Gastroesophageal sphincter (tissue), 4 donors: ENCODE measurements around the gene CNN3. TPM values are rescaled to one million over a fixed set of nuclear protein-coding genes. Genes with fewer than 3 reads are reported as not detected.

Experiments
- ATAC-seq: fragments of 150-250 bp; one replicate; pipeline ENCODE4 v1.9.1; 2016; ENCODE audit warnings: mild to moderate bottlenecking, moderate library complexity
- H3K27ac ChIP-seq, 4 donors: fragments of 200-600 bp; sonication (generic) in 3 of 4; 1 replicate in 3 of 4; 2 replicates in 1 of 4; pipeline ENCODE4 v1.5.1; 2016 to 2019
- H3K27me3 ChIP-seq: fragments of 200-600 bp; sonication (generic); one replicate; pipeline ENCODE4 v1.5.1; 2019
- H3K36me3 ChIP-seq, 2 donors: fragments of 200-600 bp; sonication (generic); one replicate each; pipeline ENCODE4 v1.5.1; 2019; ENCODE audit warnings: control low read depth in 1 of 2
- H3K4me1 ChIP-seq, 3 donors: fragments of 200-600 bp; sonication (generic); 1 replicate in 2 of 3; 2 replicates in 1 of 3; pipeline ENCODE4 v1.5.1; 2016 to 2019; ENCODE audit warnings: control low read depth in 2 of 3
- H3K4me3 ChIP-seq, 2 donors: fragments of 200-600 bp; sonication (generic); one replicate each; pipeline ENCODE4 v1.5.1; 2019; ENCODE audit warnings: mild to moderate bottlenecking in 1 of 2, moderate library complexity in 1 of 2
- H3K9me3 ChIP-seq, 3 donors: fragments of 200-600 bp; sonication (generic); one replicate each; pipeline ENCODE4 v1.5.1; 2017 to 2019; ENCODE audit warnings: control low read depth in 2 of 3
- EP300 ChIP-seq: sonication (generic); formaldehyde crosslinking; IDR thresholded peaks from one replicate; pipeline ENCODE4 v1.6.1; 2017; ENCODE audit warnings: antibody characterized with exemption, mild to moderate bottlenecking
- POLR2A ChIP-seq, 2 donors: fragments of 450-650 bp; IDR thresholded peaks; one replicate each; pipeline ENCODE4 v1.6.1; 2017; ENCODE audit warnings: antibody characterized with exemption in 2 of 2, mild to moderate bottlenecking in 2 of 2, moderate library complexity in 1 of 2
- POLR2AphosphoS5 ChIP-seq: sonication (generic); formaldehyde crosslinking; IDR thresholded peaks from one replicate; pipeline ENCODE4 v1.6.1; 2017; ENCODE audit warnings: antibody characterized with exemption
- WGBS, 2 donors: methylation state at CpG; one replicate each; pipeline ENCODE4 v1.1.5; 2018; ENCODE audit warnings: low coverage in 1 of 2; 5-methylcytosine and 5-hydroxymethylcytosine counted together
- total RNA-seq, 4 donors: library from RNA; depleted of rRNA; stranded (reverse); fragments of >200 nt; gene quantifications; one replicate each; pipeline ENCODE4 v1.1.0, GENCODE V29; 2016
- TF ChIP-seq, protein P1 (sequence below), 4 experiments: fragments of 200-600 bp in 2 of 4; fragments of 450-650 bp in 2 of 4; sonication (generic) in 1 of 4; IDR thresholded peaks; one replicate each; pipeline ENCODE4 v1.5.1; 2017 to 2019; ENCODE audit warnings: antibody characterized with exemption in 4 of 4, mild to moderate bottlenecking in 2 of 4, moderate library complexity in 2 of 4

CNN3 gene
- total RNA-seq, 4 donors from 2014 or later = 145 to 292 (median 217) TPM

DNA sequence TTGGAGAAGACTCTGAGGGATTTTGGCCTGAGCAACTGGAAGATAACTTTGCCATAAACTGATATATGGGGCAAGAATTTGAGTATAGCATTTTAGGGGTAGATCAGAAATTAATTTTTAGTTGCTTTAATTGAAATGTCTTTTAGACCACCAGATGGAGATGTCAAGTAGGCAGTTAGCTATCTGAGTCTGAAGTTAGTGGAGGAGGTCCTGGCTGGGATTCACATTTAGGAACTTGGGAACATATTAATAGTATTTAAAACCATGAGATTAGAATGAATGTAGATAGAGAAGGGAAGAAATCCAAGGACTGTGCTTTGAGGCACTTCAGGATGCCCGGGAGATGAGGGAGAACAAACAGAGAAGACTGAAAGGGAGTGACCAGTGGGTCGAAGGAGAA, 74.1 kb downstream of the CNN3 start:
- H3K36me3 ChIP-seq = no peaks in the 10 kb centered on the region
- H3K4me3 ChIP-seq = no peak overlapping the region
- H3K4me1 ChIP-seq = peaks cover 0 to 25% (median 4%) of the 10 kb centered on the region in 3 donors
- ATAC-seq = no peak
- H3K27me3 ChIP-seq = no peaks in the 10 kb centered on the region
- no peak overlapping the region for H3K27ac ChIP-seq
- TF ChIP-seq, protein P1, sequence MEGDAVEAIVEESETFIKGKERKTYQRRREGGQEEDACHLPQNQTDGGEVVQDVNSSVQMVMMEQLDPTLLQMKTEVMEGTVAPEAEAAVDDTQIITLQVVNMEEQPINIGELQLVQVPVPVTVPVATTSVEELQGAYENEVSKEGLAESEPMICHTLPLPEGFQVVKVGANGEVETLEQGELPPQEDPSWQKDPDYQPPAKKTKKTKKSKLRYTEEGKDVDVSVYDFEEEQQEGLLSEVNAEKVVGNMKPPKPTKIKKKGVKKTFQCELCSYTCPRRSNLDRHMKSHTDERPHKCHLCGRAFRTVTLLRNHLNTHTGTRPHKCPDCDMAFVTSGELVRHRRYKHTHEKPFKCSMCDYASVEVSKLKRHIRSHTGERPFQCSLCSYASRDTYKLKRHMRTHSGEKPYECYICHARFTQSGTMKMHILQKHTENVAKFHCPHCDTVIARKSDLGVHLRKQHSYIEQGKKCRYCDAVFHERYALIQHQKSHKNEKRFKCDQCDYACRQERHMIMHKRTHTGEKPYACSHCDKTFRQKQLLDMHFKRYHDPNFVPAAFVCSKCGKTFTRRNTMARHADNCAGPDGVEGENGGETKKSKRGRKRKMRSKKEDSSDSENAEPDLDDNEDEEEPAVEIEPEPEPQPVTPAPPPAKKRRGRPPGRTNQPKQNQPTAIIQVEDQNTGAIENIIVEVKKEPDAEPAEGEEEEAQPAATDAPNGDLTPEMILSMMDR (IDR thresholded peaks at IDR 0.05) = peak in 2 of 4 experiments; percentile 17 to 23
- TF ChIP-seq EP300 = no peak
- H3K9me3 ChIP-seq = no peaks in the 10 kb centered on the region
- 36% methylated on average over 2 of the region's 2 CpGs; no CpG with 5 or more reads in 1 of the 2 donors for WGBS, 2 donors

DNA sequence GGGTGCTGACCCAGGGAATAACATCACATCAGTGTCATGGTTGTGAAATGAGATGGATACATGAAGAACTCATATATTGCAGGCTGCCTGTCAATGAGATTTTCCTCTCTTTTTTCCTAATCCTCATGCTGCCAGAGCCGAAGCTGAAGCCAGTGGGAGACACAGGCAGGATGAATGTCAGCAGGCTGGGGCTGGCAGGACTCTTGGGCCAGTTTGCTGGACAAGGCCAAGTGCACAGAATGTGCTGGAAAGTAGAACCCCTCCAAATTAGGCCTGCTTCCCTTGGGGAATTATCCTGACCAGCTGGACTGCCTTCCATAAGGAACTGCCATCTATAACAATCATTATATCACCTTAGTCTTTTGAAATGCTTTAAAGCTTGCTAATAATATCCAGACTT, 75.3 kb downstream of the CNN3 start:
- TF ChIP-seq, protein P1 (IDR thresholded peaks at IDR 0.05) = no peak
- TF ChIP-seq POLR2A (IDR thresholded peaks at IDR 0.05) = no peak
- TF ChIP-seq EP300 = no peak
- TF ChIP-seq POLR2AphosphoS5 = no peak
- Histone ChIP-seq H3K4me1 (peaks cover 0 to 25% (median 4%) of the 10 kb centered on the region in 3 donors), H3K27me3 (no peaks in the 10 kb centered on the region), H3K27ac (no peak overlapping the region), H3K36me3 (no peaks in the 10 kb centered on the region), H3K9me3 (no peaks in the 10 kb centered on the region), H3K4me3 (no peak overlapping the region)
- ATAC-seq = no peak
- WGBS, 2 donors = 43% methylated on average over 1 of the region's 1 CpG; no CpG with 5 or more reads in 1 of the 2 donors

Other genes starting within 250 kb of the CNN3 start
- gene SLC44A3, start 106.8 kb downstream of the CNN3 start, total RNA-seq = 1 to 10 TPM in 3 of 4 donors, under 1 TPM in 1; 0.47 to 3.9 (median 1.2) TPM
- gene ALG14, start 145.8 kb upstream of the CNN3 start, total RNA-seq = 1 to 10 TPM in 1 of 4 donors, under 1 TPM in 3; 0.62 to 1.2 (median 0.79) TPM
- 10 to 100 TPM; 15.3 to 19.5 (median 17.8) TPM for gene TLCD4, start 190.2 kb upstream of the CNN3 start, total RNA-seq